ENCODE data around the gene CSF2RB. TPM values are rescaled to one million over a fixed set of nuclear protein-coding genes. Genes with fewer than 3 reads are reported as not detected.

The CSF2RB gene
- total RNA-seq, 1 experiment from 2014 or later, result not detected

DNA sequence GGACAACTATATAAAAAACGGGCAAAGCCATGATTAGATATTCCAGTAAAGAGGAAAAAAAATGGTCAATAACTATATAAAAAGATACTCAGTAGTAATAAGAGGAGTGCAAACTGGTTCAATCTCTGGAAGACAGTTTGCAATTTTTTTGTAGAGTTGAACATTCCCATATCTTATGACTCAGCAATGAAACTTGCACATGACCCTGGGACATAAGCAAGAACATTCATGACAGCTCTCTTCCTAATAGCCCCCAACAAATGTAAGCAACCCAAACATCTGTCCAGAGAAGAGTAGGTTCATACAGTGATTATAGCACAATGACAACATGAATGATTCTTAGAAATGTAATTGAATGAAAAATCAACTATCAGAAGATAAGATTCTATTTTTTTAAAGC is 21.8 kb upstream of the CSF2RB start:
- DNase-seq, result no peak
- H3K27me3 Mint-ChIP-seq (ENCODE audit: unreplicated experiment), result peaks cover 70% of the 10 kb centered on the region
- BruUV-seq (replicated peaks), result no TSS peak
- H3K36me3 Mint-ChIP-seq (ENCODE audit: insufficient read depth, unreplicated experiment), result no peaks in the 10 kb centered on the region
- CTCF ChIA-PET, result no interaction called here
- H3K4me3 Mint-ChIP-seq (ENCODE audit: low read depth, unreplicated experiment), result no peak overlapping the region
- intact Hi-C loops (cut with micrococcal nuclease; ENCODE audit: unreplicated experiment), result no loop called here
- H3K27ac Mint-ChIP-seq (ENCODE audit: unreplicated experiment), result no peak overlapping the region
- TF ChIP-seq, protein P1, sequence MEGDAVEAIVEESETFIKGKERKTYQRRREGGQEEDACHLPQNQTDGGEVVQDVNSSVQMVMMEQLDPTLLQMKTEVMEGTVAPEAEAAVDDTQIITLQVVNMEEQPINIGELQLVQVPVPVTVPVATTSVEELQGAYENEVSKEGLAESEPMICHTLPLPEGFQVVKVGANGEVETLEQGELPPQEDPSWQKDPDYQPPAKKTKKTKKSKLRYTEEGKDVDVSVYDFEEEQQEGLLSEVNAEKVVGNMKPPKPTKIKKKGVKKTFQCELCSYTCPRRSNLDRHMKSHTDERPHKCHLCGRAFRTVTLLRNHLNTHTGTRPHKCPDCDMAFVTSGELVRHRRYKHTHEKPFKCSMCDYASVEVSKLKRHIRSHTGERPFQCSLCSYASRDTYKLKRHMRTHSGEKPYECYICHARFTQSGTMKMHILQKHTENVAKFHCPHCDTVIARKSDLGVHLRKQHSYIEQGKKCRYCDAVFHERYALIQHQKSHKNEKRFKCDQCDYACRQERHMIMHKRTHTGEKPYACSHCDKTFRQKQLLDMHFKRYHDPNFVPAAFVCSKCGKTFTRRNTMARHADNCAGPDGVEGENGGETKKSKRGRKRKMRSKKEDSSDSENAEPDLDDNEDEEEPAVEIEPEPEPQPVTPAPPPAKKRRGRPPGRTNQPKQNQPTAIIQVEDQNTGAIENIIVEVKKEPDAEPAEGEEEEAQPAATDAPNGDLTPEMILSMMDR (IDR thresholded peaks at IDR 0.05; ENCODE audit: unreplicated experiment), result no peak
- peaks cover 8% of the 10 kb centered on the region for H3K9me3 Mint-ChIP-seq (ENCODE audit: low read depth, unreplicated experiment)
- no peaks in the 10 kb centered on the region for H3K4me1 Mint-ChIP-seq (ENCODE audit: low read depth, unreplicated experiment)

GRCh38 chr22:36892292-36892691 is 21.1 kb upstream of the CSF2RB start:
- Mint-ChIP-seq H3K4me1 (ENCODE audit: low read depth, unreplicated experiment) (no peaks in the 10 kb centered on the region), H3K9me3 (ENCODE audit: low read depth, unreplicated experiment) (peaks cover 8% of the 10 kb centered on the region), H3K4me3 (ENCODE audit: low read depth, unreplicated experiment) (no peak overlapping the region), H3K27ac (ENCODE audit: unreplicated experiment) (no peak overlapping the region), H3K36me3 (ENCODE audit: insufficient read depth, unreplicated experiment) (no peaks in the 10 kb centered on the region), H3K27me3 (ENCODE audit: unreplicated experiment) (peaks cover 71% of the 10 kb centered on the region)
- no TSS peak for BruUV-seq (replicated peaks)
- intact Hi-C loops (cut with micrococcal nuclease; ENCODE audit: unreplicated experiment), result no loop called here
- CTCF ChIA-PET, result no interaction called here
- no peak for DNase-seq
- TF ChIP-seq, protein P1 (IDR thresholded peaks at IDR 0.05; ENCODE audit: unreplicated experiment), result no peak

DNA sequence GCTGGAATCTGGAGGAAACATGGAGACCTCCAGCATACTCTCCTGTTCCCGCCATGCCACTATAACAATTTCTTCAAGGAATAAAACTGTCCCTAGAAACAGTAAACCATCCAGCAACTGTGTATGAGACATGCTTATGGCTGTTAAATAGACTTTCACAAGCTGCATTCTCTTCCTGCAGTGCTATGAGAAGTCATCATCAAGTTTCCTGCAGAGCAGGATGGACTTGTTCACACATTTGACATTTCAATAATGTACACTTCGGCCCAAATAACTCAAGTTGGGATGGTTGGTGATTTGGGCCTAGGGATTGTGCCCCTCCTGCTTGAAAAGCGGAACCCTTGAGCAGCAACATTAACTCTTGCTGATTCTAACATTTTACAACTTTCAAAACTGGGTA is 20.2 kb upstream of the CSF2RB start:
- TF ChIP-seq, protein P1 (IDR thresholded peaks at IDR 0.05; ENCODE audit: unreplicated experiment), result no peak
- Mint-ChIP-seq H3K27me3 (ENCODE audit: unreplicated experiment) (peaks cover 71% of the 10 kb centered on the region), H3K27ac (ENCODE audit: unreplicated experiment) (no peak overlapping the region), H3K36me3 (ENCODE audit: insufficient read depth, unreplicated experiment) (no peaks in the 10 kb centered on the region), H3K4me1 (ENCODE audit: low read depth, unreplicated experiment) (no peaks in the 10 kb centered on the region), H3K4me3 (ENCODE audit: low read depth, unreplicated experiment) (no peak overlapping the region), H3K9me3 (ENCODE audit: low read depth, unreplicated experiment) (peaks cover 8% of the 10 kb centered on the region)
- no TSS peak for BruUV-seq (replicated peaks)
- CTCF ChIA-PET, result interaction anchor here (0.5 to 1.1 kb wide), 2 partner anchors 9 to 101 kb away, joined by 5 to 6 read pairs; no protein-coding TSS in a partner anchor
- no peak for DNase-seq
- intact Hi-C loops (cut with micrococcal nuclease; ENCODE audit: unreplicated experiment), result no loop called here

- Mint-ChIP-seq H3K27ac (ENCODE audit: unreplicated experiment) (no peak overlapping the region), H3K4me3 (ENCODE audit: low read depth, unreplicated experiment) (no peak overlapping the region), H3K36me3 (ENCODE audit: insufficient read depth, unreplicated experiment) (no peaks in the 10 kb centered on the region), H3K9me3 (ENCODE audit: low read depth, unreplicated experiment) (peaks cover 8% of the 10 kb centered on the region), H3K4me1 (ENCODE audit: low read depth, unreplicated experiment) (no peaks in the 10 kb centered on the region), H3K27me3 (ENCODE audit: unreplicated experiment) (peaks cover 77% of the 10 kb centered on the region)
- no TSS peak for BruUV-seq (replicated peaks)
- CTCF ChIA-PET, result no interaction called here
- TF ChIP-seq, protein P1 (IDR thresholded peaks at IDR 0.05; ENCODE audit: unreplicated experiment), result no peak
- intact Hi-C loops (cut with micrococcal nuclease; ENCODE audit: unreplicated experiment), result no loop called here
- DNase-seq, result no peak
Measured at GRCh38 chr22:36894266-36894665, 19.2 kb upstream of the CSF2RB start.
